GM12878 (cell line): Measurements from ENCODE around the gene ITPKB. TPM values are rescaled to one million over a fixed set of nuclear protein-coding genes. Genes with fewer than 3 reads are reported as not detected.

ENCODE experiments used
- ATAC-seq: fragments of 200-7000 bp; cut with Tn5 transposase; 3 replicates; pipeline ENCODE4 v1.9.1; 2020; ENCODE audit warnings: mild to moderate bottlenecking, moderate library complexity
- BruUV-seq: library from RNA; stranded (reverse); fragments of 400-500 nt; replicated peaks from 2 replicates; lab custom pipeline; 2021; lab: Mats Ljungman, UMichigan
- CTCF ChIA-PET: fragments of 300-600 bp; sonication (Branson Sonifier 250); formaldehyde crosslinking; extraction: SDS; loops from one replicate; lab custom pipeline; 2021; ENCODE audit warnings: inconsistent platforms; lab: Yijun Ruan, JAX
- POLR2A ChIA-PET: fragments of 350-600 bp; formaldehyde crosslinking; extraction: SDS; loops from one replicate; lab custom pipeline; 2021; ENCODE audit warnings: inconsistent platforms; lab: Charles Lee
- RAD21 ChIA-PET: fragments of 300-600 bp; sonication (Branson Sonifier 250); formaldehyde crosslinking; loops from one replicate; lab custom pipeline; 2023; ENCODE audit warnings: antibody characterized with exemption; ENCODE audit not compliant: unreplicated experiment; lab: Charles Lee
- SMC1A ChIA-PET: fragments of 300-600 bp; sonication (Branson Sonifier 250); formaldehyde crosslinking; loops from one replicate; lab custom pipeline; 2023; ENCODE audit not compliant: unreplicated experiment, uncharacterized antibody; lab: Charles Lee
- DNase-seq: peaks from one replicate; pipeline ENCODE4 v3.0.0-alpha.2; 2011; ENCODE audit warnings: low read depth, low spot score
- FAIRE-seq: peaks from 3 replicates; lab custom pipeline; 2011; peaks lifted over from hg19 to GRCh38; lab: Jason Lieb, UNC
- H2AFZ ChIP-seq: 2 replicates; pipeline ENCODE4 v1.6.0; 2011; ENCODE audit warnings: low read depth, low read length, control low read depth; ENCODE audit not compliant: control insufficient read depth
- H3K27ac ChIP-seq: 2 replicates; pipeline ENCODE4 v1.5.1; 2011; ENCODE audit warnings: control low read depth; ENCODE audit not compliant: control insufficient read depth, insufficient read depth
- H3K27me3 ChIP-seq, 2 experiments: replicated peaks in 1 of 2; 2 replicates each; pipeline versions ENCODE4 v1.6.0 to v1.6.1; 2011; ENCODE audit warnings: low read length in 1 of 2; ENCODE audit not compliant: control insufficient read depth in 2 of 2, insufficient read depth in 2 of 2
- H3K36me3 ChIP-seq, 2 experiments: 2 replicates each; pipeline ENCODE4 v1.5.1; 2011; ENCODE audit warnings: low read length in 1 of 2; ENCODE audit not compliant: control insufficient read depth in 2 of 2, insufficient read depth in 2 of 2
- H3K4me1 ChIP-seq: 2 replicates; pipeline ENCODE4 v1.6.1; 2011; ENCODE audit warnings: mild to moderate bottlenecking, low read length, moderate library complexity, mixed read lengths; ENCODE audit not compliant: control insufficient read depth, insufficient read depth
- H3K4me2 ChIP-seq: 2 replicates; pipeline ENCODE4 v1.6.0; 2011; ENCODE audit warnings: control low read depth; ENCODE audit not compliant: control insufficient read depth, insufficient read depth
- H3K4me3 ChIP-seq: fragments of 200-600 bp; sonication (generic); 2 replicates; pipeline ENCODE4 v1.5.1; 2016
- H3K79me2 ChIP-seq: 2 replicates; pipeline ENCODE4 v1.6.0; 2011; ENCODE audit warnings: low read length; ENCODE audit not compliant: control insufficient read depth, insufficient read depth
- H3K9ac ChIP-seq: 2 replicates; pipeline ENCODE4 v1.8.0; 2011; ENCODE audit warnings: low read length, control low read depth, mixed read lengths; ENCODE audit not compliant: control insufficient read depth, insufficient read depth
- H3K9me3 ChIP-seq: replicated peaks from 3 replicates; pipeline ENCODE4 v1.5.1; 2011; ENCODE audit warnings: mild to moderate bottlenecking, low read length; ENCODE audit not compliant: control insufficient read depth, insufficient read depth
- H4K20me1 ChIP-seq: 2 replicates; pipeline ENCODE4 v1.6.0; 2011; ENCODE audit not compliant: control insufficient read depth, insufficient read depth
- BMI1 ChIP-seq: fragments of 450-650 bp; IDR thresholded peaks from 2 replicates; pipeline ENCODE4 v1.6.1; 2016; ENCODE audit warnings: mild to moderate bottlenecking, moderate library complexity, borderline replicate concordance
- BRCA1 ChIP-seq: IDR thresholded peaks from 2 replicates; pipeline ENCODE4 v1.6.1; 2011; ENCODE audit warnings: low read depth, low read length, improper control_type of control experiment
- CBX5 ChIP-seq: sonication (generic); IDR thresholded peaks from 2 replicates; pipeline ENCODE4 v1.6.1; 2016; ENCODE audit warnings: low read depth, moderate library complexity, mild to moderate bottlenecking, inconsistent platforms
- CREM ChIP-seq: IDR thresholded peaks from 2 replicates; pipeline ENCODE4 v1.6.1; 2014; ENCODE audit warnings: antibody characterized with exemption, low read depth
- EP300 ChIP-seq, 2 experiments: fragments of 150-350 bp in 1 of 2; IDR thresholded peaks; 2 replicates each; pipeline ENCODE4 v1.6.1; 2011 to 2012; ENCODE audit warnings: low read depth in 2 of 2, low read length in 2 of 2, borderline replicate concordance in 1 of 2, improper control_type of control experiment in 1 of 2, inconsistent platforms in 1 of 2; ENCODE audit not compliant: control insufficient read depth in 1 of 2
- EZH2 ChIP-seq: IDR thresholded peaks from 2 replicates; pipeline ENCODE4 v1.6.1; 2012; ENCODE audit warnings: low read depth, mild to moderate bottlenecking, control low read depth, inconsistent platforms, low read length, borderline replicate concordance; ENCODE audit not compliant: control insufficient read depth
- GATAD2B ChIP-seq: fragments of 450-650 bp; conservative IDR thresholded peaks from 2 replicates; pipeline ENCODE4 v1.6.1; 2017; ENCODE audit warnings: low read depth, mild to moderate bottlenecking, moderate library complexity
- JUNB ChIP-seq: IDR thresholded peaks from 2 replicates; pipeline ENCODE4 v1.6.1; 2016; ENCODE audit warnings: antibody characterized with exemption, mild to moderate bottlenecking
- KDM1A ChIP-seq: fragments of 200-600 bp; sonication (generic); IDR thresholded peaks from 2 replicates; pipeline ENCODE4 v1.6.1; 2016; ENCODE audit warnings: borderline replicate concordance
- RUNX3 ChIP-seq: IDR thresholded peaks from 2 replicates; pipeline ENCODE4 v1.6.1; 2012; ENCODE audit warnings: low read length, inconsistent platforms
- SIN3A ChIP-seq: IDR thresholded peaks from 2 replicates; pipeline ENCODE4 v1.6.1; 2012; ENCODE audit warnings: low read depth, low read length, improper control_type of control experiment
- SREBF1 ChIP-seq: IDR thresholded peaks from 2 replicates; pipeline ENCODE4 v1.6.1; 2012; ENCODE audit warnings: mild to moderate bottlenecking, low read length
- WRNIP1 ChIP-seq: IDR thresholded peaks from 2 replicates; pipeline ENCODE4 v1.6.1; 2011; ENCODE audit warnings: low read depth, low read length, improper control_type of control experiment, borderline replicate concordance
- ZNF622 ChIP-seq: fragments of 450-650 bp; IDR thresholded peaks from 2 replicates; pipeline ENCODE4 v1.6.1; 2017; ENCODE audit warnings: mild to moderate bottlenecking, inconsistent platforms
- WGBS: methylation state at CpG from one replicate; pipeline ENCODE4 v1.1.6; 2016; ENCODE audit warnings: low lambda C conversion rate; ENCODE audit not compliant: insufficient replicate concordance, insufficient coverage; ENCODE audit errors: missing lambda C conversion rate; 5-methylcytosine and 5-hydroxymethylcytosine counted together
- in situ Hi-C: fragments of 300-500 bp; cut with MboI; formaldehyde crosslinking; loops from 9 replicates; pipeline ENCODE4 v1.14.3; 2018; ENCODE audit warnings: mixed read lengths
- intact Hi-C: fragments of 100-400 bp; cut with micrococcal nuclease; formaldehyde crosslinking; loops from one replicate; pipeline ENCODE4 v1.14.2; 2022; ENCODE audit not compliant: unreplicated experiment
- polyA plus RNA-seq, 11 experiments: library from polyadenylated mRNA; depleted of rRNA in 4 of 11; unstranded in 6 of 11; stranded (reverse) in 5 of 11; fragments of >200 nt; fragmentation: Nextera tagmentation in 4 of 11; fragmentation: Illumina TruSeq in 1 of 11; extraction: Ambion mirVana in 4 of 11; extraction: Trizol in 1 of 11; gene quantifications; 1 replicate in 1 of 11; 2 replicates in 10 of 11; pipeline versions ENCODE4 v1.2.1 to v1.2.3, GENCODE V29; 2011 to 2016; ENCODE audit warnings: inconsistent platforms in 2 of 11, missing spikeins in 2 of 11, low read depth in 1 of 11
- total RNA-seq, 4 experiments: library from RNA; depleted of rRNA in 3 of 4; stranded (reverse); fragments of >200 nt in 3 of 4; fragmentation: Illumina TruSeq in 1 of 4; extraction: Trizol in 1 of 4; gene quantifications; 2 replicates each; pipeline versions ENCODE4 v1.2.1 to v1.2.3, GENCODE V29; 2013 to 2021
- TF ChIP-seq, protein P1 (sequence below): IDR thresholded peaks from 2 replicates; pipeline ENCODE4 v1.6.1; 2012; ENCODE audit warnings: low read length, inconsistent platforms
- TF ChIP-seq, protein P2 (sequence below): fragments of 450-650 bp; IDR thresholded peaks from 2 replicates; pipeline ENCODE4 v1.6.1; 2018; ENCODE audit warnings: borderline replicate concordance, mild to moderate bottlenecking; ENCODE audit not compliant: partially characterized antibody

ITPKB gene
- total and polyA plus RNA-seq, 10 of the 15 experiments (the other 5 are each of a cell fraction or from before 2014, with no cell fraction given): 1.3 to 38.7 (median 12.9) TPM

- ChIA-PET CTCF (interaction anchor here (1.6 to 2.0 kb wide), 2 partner anchors 16 to 23 kb away, joined by 3 to 7 read pairs; no protein-coding TSS in a partner anchor), SMC1A (no interaction called here), POLR2A (no interaction called here), RAD21 (no interaction called here)
- FAIRE-seq: no peak
- in situ Hi-C loops: no loop called here
- ATAC-seq: no peak
- WGBS: 38% methylated on average over 3 of the region's 3 CpGs
- Histone ChIP-seq H3K9ac (no peak overlapping the region), H3K79me2 (no peaks in the 10 kb centered on the region), H2AFZ (no peak overlapping the region), H3K9me3 (no peaks in the 10 kb centered on the region), H4K20me1 (no peaks in the 10 kb centered on the region), H3K36me3 (no peaks in the 10 kb centered on the region), H3K4me2 (no peak overlapping the region), H3K4me1 (no peaks in the 10 kb centered on the region), H3K27ac (no peak overlapping the region), H3K27me3 (peaks cover 0 to 2% of the 10 kb centered on the region in 2 experiments; a peak in 3 of 4 replicates), H3K4me3 (no peak overlapping the region)
- no TSS peak for BruUV-seq
- DNase-seq: no peak
- TF ChIP-seq WRNIP1 (no peak), BRCA1 (no peak), ZNF622 (no peak), BMI1 (no peak), SREBF1 (no peak), KDM1A (no peak)
- TF ChIP-seq, protein P1, sequence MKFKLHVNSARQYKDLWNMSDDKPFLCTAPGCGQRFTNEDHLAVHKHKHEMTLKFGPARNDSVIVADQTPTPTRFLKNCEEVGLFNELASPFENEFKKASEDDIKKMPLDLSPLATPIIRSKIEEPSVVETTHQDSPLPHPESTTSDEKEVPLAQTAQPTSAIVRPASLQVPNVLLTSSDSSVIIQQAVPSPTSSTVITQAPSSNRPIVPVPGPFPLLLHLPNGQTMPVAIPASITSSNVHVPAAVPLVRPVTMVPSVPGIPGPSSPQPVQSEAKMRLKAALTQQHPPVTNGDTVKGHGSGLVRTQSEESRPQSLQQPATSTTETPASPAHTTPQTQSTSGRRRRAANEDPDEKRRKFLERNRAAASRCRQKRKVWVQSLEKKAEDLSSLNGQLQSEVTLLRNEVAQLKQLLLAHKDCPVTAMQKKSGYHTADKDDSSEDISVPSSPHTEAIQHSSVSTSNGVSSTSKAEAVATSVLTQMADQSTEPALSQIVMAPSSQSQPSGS: no peak
- intact Hi-C loops: no loop called here
Observed at GRCh38 chr1:226584164-226584563, 154.9 kb downstream of the ITPKB start.

- FAIRE-seq (no peak), DNase-seq (no peak), ATAC-seq (no peak)
- H3K79me2 ChIP-seq: no peaks in the 10 kb centered on the region
- no peak overlapping the region for H3K4me2 ChIP-seq
- POLR2A ChIA-PET: no interaction called here
- RAD21 ChIA-PET: no interaction called here
- no TSS peak for BruUV-seq
- H3K27me3 ChIP-seq: peaks cover 0 to 2% of the 10 kb centered on the region in 2 experiments; a peak in 3 of 4 replicates
- H3K27ac ChIP-seq: no peak overlapping the region
- H3K4me1 ChIP-seq: no peaks in the 10 kb centered on the region
- WGBS: 76% methylated on average over 3 of the region's 3 CpGs
- no peak overlapping the region for H3K9ac ChIP-seq
- H3K9me3 ChIP-seq: no peaks in the 10 kb centered on the region
- H4K20me1 ChIP-seq: no peaks in the 10 kb centered on the region
- no peak overlapping the region for H3K4me3 ChIP-seq
- CTCF ChIA-PET: interaction anchor here (1.6 kb wide), 1 partner anchor 24 kb away, joined by 3 read pairs; no protein-coding TSS in a partner anchor
- H3K36me3 ChIP-seq: no peaks in the 10 kb centered on the region
- intact Hi-C loops (no loop called here), in situ Hi-C loops (no loop called here)
- SMC1A ChIA-PET: no interaction called here
- H2AFZ ChIP-seq: no peak overlapping the region
- no peak for TF ChIP-seq SIN3A
- TF ChIP-seq, protein P2, sequence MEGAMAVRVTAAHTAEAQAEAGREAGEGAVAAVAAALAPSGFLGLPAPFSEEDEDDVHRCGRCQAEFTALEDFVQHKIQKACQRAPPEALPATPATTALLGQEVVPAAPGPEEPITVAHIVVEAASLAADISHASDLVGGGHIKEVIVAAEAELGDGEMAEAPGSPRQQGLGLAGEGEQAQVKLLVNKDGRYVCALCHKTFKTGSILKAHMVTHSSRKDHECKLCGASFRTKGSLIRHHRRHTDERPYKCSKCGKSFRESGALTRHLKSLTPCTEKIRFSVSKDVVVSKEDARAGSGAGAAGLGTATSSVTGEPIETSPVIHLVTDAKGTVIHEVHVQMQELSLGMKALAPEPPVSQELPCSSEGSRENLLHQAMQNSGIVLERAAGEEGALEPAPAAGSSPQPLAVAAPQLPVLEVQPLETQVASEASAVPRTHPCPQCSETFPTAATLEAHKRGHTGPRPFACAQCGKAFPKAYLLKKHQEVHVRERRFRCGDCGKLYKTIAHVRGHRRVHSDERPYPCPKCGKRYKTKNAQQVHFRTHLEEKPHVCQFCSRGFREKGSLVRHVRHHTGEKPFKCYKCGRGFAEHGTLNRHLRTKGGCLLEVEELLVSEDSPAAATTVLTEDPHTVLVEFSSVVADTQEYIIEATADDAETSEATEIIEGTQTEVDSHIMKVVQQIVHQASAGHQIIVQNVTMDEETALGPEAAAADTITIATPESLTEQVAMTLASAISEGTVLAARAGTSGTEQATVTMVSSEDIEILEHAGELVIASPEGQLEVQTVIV: no peak
- no peak for TF ChIP-seq CBX5
- no peak for TF ChIP-seq EZH2
- TF ChIP-seq GATAD2B: no peak
- TF ChIP-seq CREM: no peak
- no peak for TF ChIP-seq EP300 (IDR thresholded peaks at IDR 0.05; ENCODE audit: borderline replicate concordance in 1 of 2, control insufficient read depth in 1 of 2, low read depth in 2 of 2, low read length in 2 of 2)
- no peak for TF ChIP-seq JUNB
- TF ChIP-seq RUNX3: no peak
Observed at GRCh38 chr1:226582966-226583365, 156.1 kb downstream of the ITPKB start.
